H1 (cell line): ENCODE data around the gene SPEM1.

ENCODE experiments used
- CREB1 ChIP-seq: IDR thresholded peaks from 2 replicates; pipeline ENCODE4 v1.6.1; 2012; ENCODE audit warnings: inconsistent platforms
- EGR1 ChIP-seq: IDR thresholded peaks from 2 replicates; pipeline ENCODE4 v1.6.1; 2011; ENCODE audit warnings: low read depth, low read length, borderline replicate concordance
- MAFK ChIP-seq: IDR thresholded peaks from 2 replicates; pipeline ENCODE4 v1.6.1; 2012; ENCODE audit warnings: low read depth, mild to moderate bottlenecking, improper control_type of control experiment, low read length
- TBP ChIP-seq: IDR thresholded peaks from 2 replicates; pipeline ENCODE4 v1.6.1; 2011; ENCODE audit warnings: low read depth, low read length, improper control_type of control experiment
- TF ChIP-seq, protein P1 (sequence below), 3 experiments: IDR thresholded peaks; 1 replicate in 2 of 3; 2 replicates in 1 of 3; pipeline versions ENCODE4 v1.5.1 to v1.6.1; 2011; ENCODE audit warnings: low read length in 3 of 3, mild to moderate bottlenecking in 3 of 3, inconsistent platforms in 2 of 3, low read depth in 1 of 3, moderate library complexity in 1 of 3; ENCODE audit not compliant: insufficient read depth in 1 of 3; ENCODE audit errors: control extremely low read depth in 1 of 3
- TF ChIP-seq, protein P2 (sequence below): IDR thresholded peaks from 2 replicates; pipeline ENCODE4 v1.6.1; 2012; ENCODE audit warnings: inconsistent platforms
- TF ChIP-seq, protein P3 (sequence below): IDR thresholded peaks from 2 replicates; pipeline ENCODE4 v1.6.1; 2012; ENCODE audit warnings: low read length, inconsistent platforms
- TF ChIP-seq, protein P4 (sequence below): IDR thresholded peaks from 2 replicates; pipeline ENCODE4 v1.6.1; 2011; ENCODE audit warnings: low read depth, mild to moderate bottlenecking, low read length; ENCODE audit not compliant: insufficient read depth

DNA sequence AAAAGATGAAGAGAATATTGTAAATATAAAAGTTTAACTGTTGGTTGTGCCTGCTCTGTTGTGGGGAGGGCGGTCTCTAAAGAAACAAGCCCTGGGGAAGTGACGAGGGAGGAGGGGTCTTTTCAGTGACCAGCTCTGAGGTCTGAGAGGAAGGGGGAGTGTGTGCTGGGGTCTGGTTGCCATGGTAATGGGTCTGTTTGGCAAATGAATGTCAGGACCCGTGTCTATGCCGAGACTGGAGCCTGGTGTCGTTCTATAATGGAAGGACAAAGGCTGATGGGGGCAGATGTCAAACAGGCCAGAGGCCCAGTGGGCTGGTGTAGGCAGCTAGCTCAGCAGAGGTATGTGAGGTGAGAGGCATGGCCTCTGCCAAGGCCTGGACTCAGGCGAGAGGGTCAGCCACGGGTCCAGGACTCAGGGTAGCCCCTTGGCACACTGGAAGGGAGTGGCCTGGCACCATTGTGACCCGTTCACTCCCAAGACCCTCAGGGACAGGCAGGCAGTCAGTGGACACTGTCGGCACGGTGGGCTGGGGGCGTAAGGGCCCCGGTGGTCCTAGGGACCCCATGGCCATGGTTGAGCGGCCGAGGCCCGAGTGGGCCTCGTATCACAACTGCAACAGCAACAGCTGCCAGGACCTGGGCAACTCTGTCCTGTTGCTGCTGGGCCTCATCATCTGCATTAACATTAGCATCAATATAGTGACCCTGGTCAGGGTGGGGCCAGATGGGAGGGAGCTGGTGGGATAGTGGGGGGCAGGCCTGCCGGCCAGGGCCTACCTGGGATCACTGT is at the start of gene SPEM1:
- TF ChIP-seq, protein P1, sequence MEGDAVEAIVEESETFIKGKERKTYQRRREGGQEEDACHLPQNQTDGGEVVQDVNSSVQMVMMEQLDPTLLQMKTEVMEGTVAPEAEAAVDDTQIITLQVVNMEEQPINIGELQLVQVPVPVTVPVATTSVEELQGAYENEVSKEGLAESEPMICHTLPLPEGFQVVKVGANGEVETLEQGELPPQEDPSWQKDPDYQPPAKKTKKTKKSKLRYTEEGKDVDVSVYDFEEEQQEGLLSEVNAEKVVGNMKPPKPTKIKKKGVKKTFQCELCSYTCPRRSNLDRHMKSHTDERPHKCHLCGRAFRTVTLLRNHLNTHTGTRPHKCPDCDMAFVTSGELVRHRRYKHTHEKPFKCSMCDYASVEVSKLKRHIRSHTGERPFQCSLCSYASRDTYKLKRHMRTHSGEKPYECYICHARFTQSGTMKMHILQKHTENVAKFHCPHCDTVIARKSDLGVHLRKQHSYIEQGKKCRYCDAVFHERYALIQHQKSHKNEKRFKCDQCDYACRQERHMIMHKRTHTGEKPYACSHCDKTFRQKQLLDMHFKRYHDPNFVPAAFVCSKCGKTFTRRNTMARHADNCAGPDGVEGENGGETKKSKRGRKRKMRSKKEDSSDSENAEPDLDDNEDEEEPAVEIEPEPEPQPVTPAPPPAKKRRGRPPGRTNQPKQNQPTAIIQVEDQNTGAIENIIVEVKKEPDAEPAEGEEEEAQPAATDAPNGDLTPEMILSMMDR (IDR thresholded peaks at IDR 0.05; ENCODE audit: control extremely low read depth in 1 of 3, insufficient read depth in 1 of 3, low read depth in 1 of 3, low read length in 3 of 3), result no peak
- TF ChIP-seq, protein P2, sequence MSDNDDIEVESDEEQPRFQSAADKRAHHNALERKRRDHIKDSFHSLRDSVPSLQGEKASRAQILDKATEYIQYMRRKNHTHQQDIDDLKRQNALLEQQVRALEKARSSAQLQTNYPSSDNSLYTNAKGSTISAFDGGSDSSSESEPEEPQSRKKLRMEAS, result no peak
- TF ChIP-seq CREB1, result no peak
- no peak for TF ChIP-seq TBP
- TF ChIP-seq MAFK, result no peak
- no peak for TF ChIP-seq EGR1
- TF ChIP-seq, protein P3, sequence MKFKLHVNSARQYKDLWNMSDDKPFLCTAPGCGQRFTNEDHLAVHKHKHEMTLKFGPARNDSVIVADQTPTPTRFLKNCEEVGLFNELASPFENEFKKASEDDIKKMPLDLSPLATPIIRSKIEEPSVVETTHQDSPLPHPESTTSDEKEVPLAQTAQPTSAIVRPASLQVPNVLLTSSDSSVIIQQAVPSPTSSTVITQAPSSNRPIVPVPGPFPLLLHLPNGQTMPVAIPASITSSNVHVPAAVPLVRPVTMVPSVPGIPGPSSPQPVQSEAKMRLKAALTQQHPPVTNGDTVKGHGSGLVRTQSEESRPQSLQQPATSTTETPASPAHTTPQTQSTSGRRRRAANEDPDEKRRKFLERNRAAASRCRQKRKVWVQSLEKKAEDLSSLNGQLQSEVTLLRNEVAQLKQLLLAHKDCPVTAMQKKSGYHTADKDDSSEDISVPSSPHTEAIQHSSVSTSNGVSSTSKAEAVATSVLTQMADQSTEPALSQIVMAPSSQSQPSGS, result no peak
- TF ChIP-seq, protein P4, sequence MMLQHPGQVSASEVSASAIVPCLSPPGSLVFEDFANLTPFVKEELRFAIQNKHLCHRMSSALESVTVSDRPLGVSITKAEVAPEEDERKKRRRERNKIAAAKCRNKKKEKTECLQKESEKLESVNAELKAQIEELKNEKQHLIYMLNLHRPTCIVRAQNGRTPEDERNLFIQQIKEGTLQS, result no peak
